H1 (cell line): ENCODE results near the gene ENTPD1. TPM values are rescaled to one million over a fixed set of nuclear protein-coding genes. Genes with fewer than 3 reads are reported as not detected.

Source experiments
- CTCF ChIA-PET: fragments of 300-600 bp; sonication (Branson Sonifier 250); formaldehyde crosslinking; loops from one replicate; lab custom pipeline; 2021; ENCODE audit not compliant: partially characterized antibody; lab: Charles Lee
- POLR2A ChIA-PET: fragments of 300-600 bp; sonication (Branson Sonifier 250); formaldehyde crosslinking; loops from one replicate; lab custom pipeline; 2021; ENCODE audit warnings: inconsistent platforms; ENCODE audit not compliant: partially characterized antibody; lab: Charles Lee
- DNase-seq, 2 experiments: peaks; one replicate each; pipeline versions ENCODE4 v3.0.0 to v3.0.0-alpha.2; 2010 to 2022; ENCODE audit warnings: low spot score in 2 of 2, low read depth in 1 of 2, mixed read lengths in 1 of 2
- FAIRE-seq: peaks from 2 replicates; lab custom pipeline; 2011; peaks lifted over from hg19 to GRCh38; lab: Jason Lieb, UNC
- H2AFZ ChIP-seq: 2 replicates; pipeline ENCODE4 v1.8.1; 2012; ENCODE audit warnings: low read length, inconsistent platforms
- H2AK5ac ChIP-seq: 2 replicates; pipeline ENCODE4 v1.6.1; 2013; ENCODE audit warnings: low read depth, low read length
- H2BK120ac ChIP-seq: replicated peaks from 2 replicates; pipeline ENCODE3; 2013; ENCODE audit warnings: low read depth, low read length, inconsistent platforms
- H2BK12ac ChIP-seq: 2 replicates; pipeline ENCODE4 v1.6.1; 2013; ENCODE audit warnings: low read depth, low read length
- H2BK15ac ChIP-seq: 2 replicates; pipeline ENCODE4 v1.6.1; 2013; ENCODE audit warnings: low read length
- H2BK20ac ChIP-seq: 2 replicates; pipeline ENCODE4 v1.6.1; 2013; ENCODE audit warnings: low read length
- H2BK5ac ChIP-seq: 2 replicates; pipeline ENCODE4 v1.6.1; 2013; ENCODE audit warnings: low read depth, low read length
- H3K14ac ChIP-seq: 2 replicates; pipeline ENCODE4 v1.6.1; 2013; ENCODE audit warnings: inconsistent platforms; ENCODE audit not compliant: insufficient read length
- H3K18ac ChIP-seq: 2 replicates; pipeline ENCODE4 v1.6.1; 2013; ENCODE audit warnings: low read length; ENCODE audit errors: extremely low read depth
- H3K23ac ChIP-seq: 2 replicates; pipeline ENCODE4 v1.6.1; 2013; ENCODE audit warnings: inconsistent platforms; ENCODE audit not compliant: insufficient read length
- H3K23me2 ChIP-seq: 2 replicates; pipeline ENCODE4 v1.6.1; 2013; ENCODE audit warnings: low read depth, low read length
- H3K27ac ChIP-seq: 2 replicates; pipeline ENCODE4 v1.6.1; 2011; ENCODE audit warnings: low read depth, low read length, inconsistent platforms
- H3K27me3 ChIP-seq, 4 experiments: replicated peaks in 1 of 4; 1 replicate in 1 of 4; 2 replicates in 3 of 4; pipeline versions ENCODE4 v1.6.1 to v1.8.1; 2011 to 2013; ENCODE audit warnings: low read length in 3 of 4, mild to moderate bottlenecking in 3 of 4, inconsistent platforms in 2 of 4, mixed read lengths in 2 of 4, moderate library complexity in 1 of 4; ENCODE audit not compliant: control insufficient read depth in 3 of 4, insufficient read depth in 3 of 4; ENCODE audit errors: extremely low read depth in 1 of 4
- H3K36me3 ChIP-seq, 4 experiments: 2 replicates each; pipeline versions ENCODE4 v1.6.1 to v1.8.1; 2011 to 2013; ENCODE audit warnings: mild to moderate bottlenecking in 4 of 4, low read length in 3 of 4, moderate library complexity in 2 of 4, control low read depth in 1 of 4, inconsistent platforms in 1 of 4; ENCODE audit not compliant: insufficient read depth in 4 of 4, control insufficient read depth in 2 of 4
- H3K4ac ChIP-seq: replicated peaks from 2 replicates; pipeline ENCODE3; 2013; ENCODE audit warnings: low read length, low read depth, mixed read lengths, inconsistent platforms; ENCODE audit not compliant: insufficient read length
- H3K4me1 ChIP-seq, 4 experiments: replicated peaks in 1 of 4; 1 replicate in 1 of 4; 2 replicates in 3 of 4; pipeline versions ENCODE4 v1.6.1 to v1.8.1; 2011 to 2013; ENCODE audit warnings: low read length in 3 of 4, inconsistent platforms in 2 of 4, mixed read lengths in 1 of 4; ENCODE audit not compliant: insufficient read depth in 4 of 4, control insufficient read depth in 3 of 4
- H3K4me2 ChIP-seq, 2 experiments: 2 replicates each; pipeline versions ENCODE4 v1.6.1 to v1.8.1; 2011 to 2013; ENCODE audit warnings: low read depth in 2 of 2, low read length in 2 of 2, control low read depth in 1 of 2, inconsistent platforms in 1 of 2, mild to moderate bottlenecking in 1 of 2; ENCODE audit not compliant: insufficient read depth in 1 of 2
- H3K4me3 ChIP-seq, 4 experiments: fragments of 200-600, 300-600 bp in 1 of 4; sonication (generic), shearing (Covaris generic), sonication (Bioruptor Twin) in 1 of 4; 2 replicates each; pipeline versions ENCODE4 v1.5.1 to v1.8.1; 2011 to 2016; ENCODE audit warnings: low read length in 4 of 4, low read depth in 3 of 4, control low read depth in 2 of 4, inconsistent platforms in 2 of 4, mild to moderate bottlenecking in 2 of 4, mixed read lengths in 1 of 4, moderate library complexity in 1 of 4; ENCODE audit not compliant: insufficient read depth in 2 of 4; ENCODE audit errors: extremely low read depth in 1 of 4
- H3K56ac ChIP-seq: replicated peaks from 2 replicates; pipeline ENCODE3; 2013; ENCODE audit warnings: low read depth, mild to moderate bottlenecking, mixed read lengths, low read length, inconsistent platforms; ENCODE audit not compliant: insufficient read length
- H3K79me1 ChIP-seq: 2 replicates; pipeline ENCODE4 v1.6.1; 2013; ENCODE audit warnings: low read depth, low read length, control low read depth
- H3K79me2 ChIP-seq, 2 experiments: 2 replicates each; pipeline versions ENCODE4 v1.6.1 to v1.8.1; 2012 to 2013; ENCODE audit warnings: low read length in 2 of 2, mild to moderate bottlenecking in 2 of 2, inconsistent platforms in 1 of 2; ENCODE audit not compliant: insufficient read depth in 2 of 2, control insufficient read depth in 1 of 2
- H3K9ac ChIP-seq, 4 experiments: replicated peaks in 1 of 4; 1 replicate in 1 of 4; 2 replicates in 3 of 4; pipeline versions ENCODE4 v1.6.1 to v1.8.1; 2011 to 2013; ENCODE audit warnings: low read depth in 3 of 4, low read length in 3 of 4, control low read depth in 2 of 4, mild to moderate bottlenecking in 2 of 4, moderate library complexity in 2 of 4, inconsistent platforms in 1 of 4; ENCODE audit errors: extremely low read depth in 1 of 4
- H3K9me3 ChIP-seq, 2 experiments: 2 replicates each; pipeline versions ENCODE4 v1.6.1 to v1.8.1; 2012 to 2013; ENCODE audit warnings: mild to moderate bottlenecking in 2 of 2, moderate library complexity in 2 of 2, control low read depth in 1 of 2, inconsistent platforms in 1 of 2, low read depth in 1 of 2, low read length in 1 of 2, mixed read lengths in 1 of 2; ENCODE audit not compliant: insufficient read depth in 2 of 2
- H4K20me1 ChIP-seq, 2 experiments: replicated peaks in 1 of 2; 2 replicates each; pipeline versions ENCODE3 to v1.8.1; 2011 to 2013; ENCODE audit warnings: inconsistent platforms in 2 of 2, low read length in 2 of 2, mild to moderate bottlenecking in 1 of 2; ENCODE audit not compliant: insufficient read depth in 2 of 2, control insufficient read depth in 1 of 2
- H4K5ac ChIP-seq: 2 replicates; pipeline ENCODE4 v1.6.1; 2013; ENCODE audit warnings: low read length, low read depth, mixed read lengths, inconsistent platforms; ENCODE audit not compliant: insufficient read length
- H4K8ac ChIP-seq: 2 replicates; pipeline ENCODE4 v1.8.0; 2013; ENCODE audit warnings: mild to moderate bottlenecking, moderate library complexity, low read length, inconsistent platforms; ENCODE audit not compliant: insufficient read depth; ENCODE audit errors: extremely low read depth
- H4K91ac ChIP-seq: replicated peaks from 2 replicates; pipeline ENCODE3; 2013; ENCODE audit warnings: low read length, mixed read lengths, inconsistent platforms; ENCODE audit not compliant: insufficient read length
- CHD1 ChIP-seq: IDR thresholded peaks from 2 replicates; pipeline ENCODE4 v1.6.1; 2012; ENCODE audit warnings: low read depth, low read length, improper control_type of control experiment
- KDM1A ChIP-seq: fragments of 200-600, 300-600 bp; sonication (generic); IDR thresholded peaks from 2 replicates; pipeline ENCODE4 v1.7.1; 2016; ENCODE audit warnings: mild to moderate bottlenecking, low read length, borderline replicate concordance
- USF2 ChIP-seq: IDR thresholded peaks from 2 replicates; pipeline ENCODE4 v1.6.1; 2011; ENCODE audit warnings: low read length, improper control_type of control experiment
- WGBS, 2 experiments: shearing (Covaris generic) in 1 of 2; methylation state at CpG; one replicate each; pipeline versions ENCODE4 v1.1.6 to v1.1.7; 2013 to 2015; ENCODE audit warnings: low lambda C conversion rate in 2 of 2, mixed read lengths in 2 of 2, inconsistent platforms in 1 of 2, low coverage in 1 of 2, missing lambda C conversion rate in 1 of 2; ENCODE audit not compliant: insufficient replicate concordance in 2 of 2, insufficient coverage in 1 of 2, insufficient read length in 1 of 2; ENCODE audit errors: extremely low coverage in 1 of 2, missing lambda C conversion rate in 1 of 2; 5-methylcytosine and 5-hydroxymethylcytosine counted together
- polyA plus RNA-seq, 7 experiments: library from polyadenylated mRNA; depleted of rRNA in 3 of 7; stranded (reverse) in 5 of 7; unstranded in 2 of 7; fragments of >200 nt in 5 of 7; fragments of 200-250 nt in 2 of 7; gene quantifications; 1 replicate in 5 of 7; 2 replicates in 1 of 7; 4 replicates in 1 of 7; pipeline versions ENCODE4 v1.2.1 to v1.2.3, GENCODE V29; 2011 to 2013; ENCODE audit warnings: missing spikeins in 2 of 7, mixed read lengths in 2 of 7
- total RNA-seq: library from RNA; stranded (reverse); fragmentation: NEBNext Ultra II Directional; extraction: Animal tissue kit (Norgen Biotek cat#: 25700); gene quantifications from 2 replicates; pipeline ENCODE4 v1.2.1, GENCODE V29; 2021

The ENTPD1 gene
- total and polyA plus RNA-seq, 2 of the 8 experiments (the other 6 are each of a cell fraction or from before 2014, with no cell fraction given) = 2.2 to 2.5 TPM

- H3K79me1 ChIP-seq = no peaks in the 10 kb centered on the region
- H2BK120ac ChIP-seq = no peak overlapping the region
- CTCF ChIA-PET = interaction anchor here (2.2 kb wide), 1 partner anchor 35 kb away, joined by 6 read pairs; the partner anchor contains the start of gene TCTN3
- no peak overlapping the region for H4K91ac ChIP-seq
- DNase-seq = no peak
- no peaks in the 10 kb centered on the region for H3K27me3 ChIP-seq
- POLR2A ChIA-PET = no interaction called here
- H3K9me3 ChIP-seq = peaks cover 14 to 21% of the 10 kb centered on the region in 2 experiments
- no peak overlapping the region for H2BK5ac ChIP-seq
- no peak overlapping the region for H3K23ac ChIP-seq
- H2BK20ac ChIP-seq = no peak overlapping the region
- TF ChIP-seq USF2 (no peak), CHD1 (no peak), KDM1A (no peak)
- no peaks in the 10 kb centered on the region for H3K36me3 ChIP-seq
- H3K4me1 ChIP-seq = no peaks in the 10 kb centered on the region
- no peak overlapping the region for H3K14ac ChIP-seq
- no peaks in the 10 kb centered on the region for H4K20me1 ChIP-seq
- H4K5ac ChIP-seq = no peak overlapping the region
- no peak overlapping the region for H2BK15ac ChIP-seq
- peak overlapping the region; percentile 86; the same call in 1 of the 2 replicates for H2AFZ ChIP-seq
- H3K4me3 ChIP-seq = no peak overlapping the region
- no peaks in the 10 kb centered on the region for H3K79me2 ChIP-seq
- H3K23me2 ChIP-seq = no peaks in the 10 kb centered on the region
- H4K8ac ChIP-seq = no peak overlapping the region
- no peak overlapping the region for H3K4me2 ChIP-seq
- H3K27ac ChIP-seq = no peak overlapping the region
- WGBS, 2 experiments = 90% methylated on average over 3 of the region's 3 CpGs; no CpG with 5 or more reads in 1 of the 2 experiments
- H3K4ac ChIP-seq = no peak overlapping the region
- H3K18ac ChIP-seq = no peak overlapping the region
- H3K9ac ChIP-seq = no peak overlapping the region
- H3K56ac ChIP-seq = no peak overlapping the region
- no peak for FAIRE-seq
- H2BK12ac ChIP-seq = no peak overlapping the region
- no peak overlapping the region for H2AK5ac ChIP-seq
Observed at GRCh38 chr10:95729323-95730055, 26.5 kb upstream of the ENTPD1 start.
